Brain microvascular endothelial cell (primary cell): ENCODE data around the gene IL9R.
"Not testable (repeated sequence)": the region's sequence is repeated elsewhere in the genome, so short reads cannot be mapped to it uniquely, and the experiment has no call there.

Experiments used
- DNase-seq: peaks from one replicate; pipeline ENCODE4 v3.0.0-alpha.2; 2020
- H3K27ac ChIP-seq: fragments of 250-450 bp; sonication (Bioruptor Pico); 2 replicates; pipeline ENCODE4 v1.5.1; 2020; ENCODE audit warnings: mild to moderate bottlenecking, moderate library complexity
- H3K27me3 ChIP-seq: fragments of 250-450 bp; sonication (Bioruptor Pico); replicated peaks from 2 replicates; pipeline ENCODE4 v1.5.1; 2020; ENCODE audit warnings: mild to moderate bottlenecking
- H3K36me3 ChIP-seq: fragments of 250-450 bp; sonication (Bioruptor Pico); replicated peaks from 2 replicates; pipeline ENCODE4 v1.5.1; 2020; ENCODE audit warnings: mild to moderate bottlenecking
- H3K4me3 ChIP-seq: 2 replicates; pipeline ENCODE4 v1.5.1; 2011; ENCODE audit warnings: low read depth, mild to moderate bottlenecking, control low read depth, low read length, moderate library complexity
- in situ Hi-C: cut with HindIII; loops from 2 replicates; pipeline ENCODE4 v1.10.0; 2017; ENCODE audit warnings: low sequenced_read_pairs, low pct_ligation_motif_present

The IL9R gene

DNA sequence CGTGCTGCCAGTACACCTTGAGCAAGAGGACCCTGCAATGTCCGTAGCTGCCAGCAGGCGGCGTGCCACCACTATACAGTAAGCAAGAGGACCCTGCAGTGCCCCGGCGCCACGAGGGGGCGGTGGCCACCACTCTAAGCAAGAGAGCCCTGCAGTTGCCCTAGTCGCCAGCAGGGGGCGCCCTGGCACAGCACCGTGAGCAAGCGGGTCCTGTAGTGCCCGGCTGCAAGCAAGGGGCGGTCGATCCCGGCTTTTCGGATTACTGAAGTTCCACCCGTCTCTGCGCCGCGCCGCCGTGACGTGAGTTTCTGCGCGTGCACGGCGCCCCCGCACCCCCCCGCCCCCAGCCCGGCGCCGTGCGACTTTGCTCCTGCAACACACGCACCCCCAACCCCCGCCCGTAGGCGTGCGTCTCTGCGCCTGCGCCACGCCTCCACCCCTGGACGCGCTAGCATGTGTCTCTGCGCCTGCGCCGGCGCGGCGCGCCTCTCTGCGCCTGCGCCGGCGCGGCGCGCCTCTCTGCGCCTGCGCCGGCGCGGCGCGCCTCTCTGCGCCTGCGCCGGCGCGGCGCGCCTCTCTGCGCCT, 31.2 kb downstream of the IL9R start:
- in situ Hi-C loops, H3K27me3 ChIP-seq, H3K4me3 ChIP-seq, H3K27ac ChIP-seq, DNase-seq, H3K36me3 ChIP-seq: not testable (repeated sequence)

GRCh38 chrX:156029296-156029695, 31.8 kb downstream of the IL9R start:
- H3K36me3 ChIP-seq, H3K27ac ChIP-seq, DNase-seq, H3K27me3 ChIP-seq, in situ Hi-C loops, H3K4me3 ChIP-seq: not testable (repeated sequence)

DNA sequence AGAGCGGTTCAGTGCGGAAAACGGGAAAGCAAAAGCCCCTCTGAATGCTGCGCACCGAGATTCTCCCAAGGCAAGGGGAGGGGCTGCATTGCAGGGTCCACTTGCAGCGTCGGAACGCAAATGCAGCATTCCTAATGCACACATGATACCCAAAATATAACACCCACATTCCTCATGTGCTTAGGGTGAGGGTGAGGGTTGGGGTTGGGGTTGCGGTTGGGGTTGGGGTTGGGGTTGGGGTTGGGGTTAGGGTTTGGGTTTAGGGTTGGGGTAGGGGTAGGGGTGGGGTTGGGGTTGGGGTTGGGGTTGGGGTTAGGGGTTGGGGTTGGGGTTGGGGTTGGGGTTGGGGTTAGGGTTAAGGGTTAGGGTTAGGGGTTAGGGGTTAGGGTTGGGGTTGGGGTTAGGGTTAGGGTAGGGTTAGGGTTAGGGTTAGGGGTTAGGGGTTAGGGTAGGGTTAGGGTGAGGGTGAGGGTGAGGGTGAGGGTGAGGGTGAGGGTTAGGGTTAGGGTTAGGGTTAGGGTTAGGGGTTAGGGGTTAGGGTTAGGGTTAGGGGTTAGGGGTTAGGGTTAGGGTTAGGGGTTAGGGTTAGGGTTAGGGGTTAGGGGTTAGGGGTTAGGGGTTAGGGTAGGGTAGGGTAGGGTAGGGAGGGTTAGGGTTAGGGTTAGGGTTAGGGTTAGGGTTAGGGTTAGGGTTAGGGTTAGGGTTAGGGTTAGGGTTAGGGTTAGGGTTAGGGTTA, 32.4 kb downstream of the IL9R start:
- DNase-seq, H3K36me3 ChIP-seq, H3K27me3 ChIP-seq, H3K4me3 ChIP-seq, in situ Hi-C loops, H3K27ac ChIP-seq: not testable (repeated sequence)

GRCh38 chrX:156030474-156030873, 33.0 kb downstream of the IL9R start:
- H3K27ac ChIP-seq, in situ Hi-C loops, DNase-seq, H3K27me3 ChIP-seq, H3K4me3 ChIP-seq, H3K36me3 ChIP-seq: not testable (repeated sequence)
